Uterus (tissue), 2 donors: ENCODE measurements around the gene RPP30.

Experiments used
- POLR2A ChIP-seq, 2 donors: fragments of 450-650 bp; IDR thresholded peaks; one replicate each; pipeline ENCODE4 v1.6.1; 2016; ENCODE audit warnings: antibody characterized with exemption in 2 of 2, mild to moderate bottlenecking in 1 of 2, moderate library complexity in 1 of 2
- TF ChIP-seq, protein P1 (sequence below), 4 experiments: fragments of 200-600 bp in 2 of 4; fragments of 450-650 bp in 2 of 4; sonication (generic) in 2 of 4; IDR thresholded peaks; one replicate each; pipeline ENCODE4 v1.5.1; 2016 to 2019; ENCODE audit warnings: antibody characterized with exemption in 4 of 4, mild to moderate bottlenecking in 2 of 4, moderate library complexity in 1 of 4

DNA sequence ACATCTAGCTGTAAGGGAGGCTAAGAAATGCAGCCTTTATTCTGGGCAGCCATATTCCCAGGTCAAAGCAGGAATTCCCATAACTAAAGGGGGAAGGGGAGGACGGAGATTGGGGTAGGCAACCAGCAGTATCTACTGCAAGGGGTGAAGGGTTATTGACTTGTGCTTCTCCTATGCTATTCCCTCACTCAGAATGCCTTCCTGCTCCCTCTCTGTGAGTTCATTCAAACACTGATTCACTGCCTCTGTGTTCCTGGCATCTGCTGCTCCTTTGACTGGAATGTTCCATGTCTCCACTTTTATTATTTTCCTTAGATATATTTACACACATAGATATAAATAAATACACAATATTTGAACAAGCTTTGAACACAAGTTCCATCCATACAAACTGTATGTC is 25.0 kb upstream of the RPP30 start:
- TF ChIP-seq, protein P1, sequence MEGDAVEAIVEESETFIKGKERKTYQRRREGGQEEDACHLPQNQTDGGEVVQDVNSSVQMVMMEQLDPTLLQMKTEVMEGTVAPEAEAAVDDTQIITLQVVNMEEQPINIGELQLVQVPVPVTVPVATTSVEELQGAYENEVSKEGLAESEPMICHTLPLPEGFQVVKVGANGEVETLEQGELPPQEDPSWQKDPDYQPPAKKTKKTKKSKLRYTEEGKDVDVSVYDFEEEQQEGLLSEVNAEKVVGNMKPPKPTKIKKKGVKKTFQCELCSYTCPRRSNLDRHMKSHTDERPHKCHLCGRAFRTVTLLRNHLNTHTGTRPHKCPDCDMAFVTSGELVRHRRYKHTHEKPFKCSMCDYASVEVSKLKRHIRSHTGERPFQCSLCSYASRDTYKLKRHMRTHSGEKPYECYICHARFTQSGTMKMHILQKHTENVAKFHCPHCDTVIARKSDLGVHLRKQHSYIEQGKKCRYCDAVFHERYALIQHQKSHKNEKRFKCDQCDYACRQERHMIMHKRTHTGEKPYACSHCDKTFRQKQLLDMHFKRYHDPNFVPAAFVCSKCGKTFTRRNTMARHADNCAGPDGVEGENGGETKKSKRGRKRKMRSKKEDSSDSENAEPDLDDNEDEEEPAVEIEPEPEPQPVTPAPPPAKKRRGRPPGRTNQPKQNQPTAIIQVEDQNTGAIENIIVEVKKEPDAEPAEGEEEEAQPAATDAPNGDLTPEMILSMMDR (IDR thresholded peaks at IDR 0.05) = no peak
- no peak for TF ChIP-seq POLR2A (IDR thresholded peaks at IDR 0.05)
